Effector memory CD4-positive, alpha-beta T cell (primary cell): Measurements from ENCODE around the gene TNFRSF9.

Experiments
- DNase-seq, 3 donors: peaks; one replicate each; pipeline ENCODE4 v3.0.0-alpha.2; 2020
- H3K27ac ChIP-seq: 2 replicates; pipeline ENCODE4 v1.7.0; 2013; ENCODE audit warnings: mild to moderate bottlenecking, low read length, moderate library complexity; ENCODE audit not compliant: insufficient read depth, poor library complexity, severe bottlenecking
- H3K27me3 ChIP-seq: replicated peaks from 2 replicates; pipeline ENCODE4 v1.7.0; 2013; ENCODE audit warnings: mild to moderate bottlenecking, low read length; ENCODE audit not compliant: insufficient read depth, control insufficient read depth, poor library complexity, severe bottlenecking
- H3K36me3 ChIP-seq: 2 replicates; pipeline ENCODE4 v1.7.0; 2013; ENCODE audit warnings: mild to moderate bottlenecking, low read length, moderate library complexity; ENCODE audit not compliant: control insufficient read depth, insufficient read depth
- H3K4me1 ChIP-seq: 2 replicates; pipeline ENCODE4 v1.7.0; 2013; ENCODE audit warnings: low read length, mild to moderate bottlenecking; ENCODE audit not compliant: control insufficient read depth, insufficient read depth, poor library complexity, severe bottlenecking
- H3K4me3 ChIP-seq: 2 replicates; pipeline ENCODE4 v1.7.0; 2013; ENCODE audit warnings: low read length, low read depth, mild to moderate bottlenecking; ENCODE audit not compliant: insufficient read depth, poor library complexity, severe bottlenecking
- H3K9me3 ChIP-seq: 2 replicates; pipeline ENCODE4 v1.7.0; 2013; ENCODE audit warnings: mild to moderate bottlenecking, low read length, moderate library complexity; ENCODE audit not compliant: control insufficient read depth

Gene TNFRSF9

DNA sequence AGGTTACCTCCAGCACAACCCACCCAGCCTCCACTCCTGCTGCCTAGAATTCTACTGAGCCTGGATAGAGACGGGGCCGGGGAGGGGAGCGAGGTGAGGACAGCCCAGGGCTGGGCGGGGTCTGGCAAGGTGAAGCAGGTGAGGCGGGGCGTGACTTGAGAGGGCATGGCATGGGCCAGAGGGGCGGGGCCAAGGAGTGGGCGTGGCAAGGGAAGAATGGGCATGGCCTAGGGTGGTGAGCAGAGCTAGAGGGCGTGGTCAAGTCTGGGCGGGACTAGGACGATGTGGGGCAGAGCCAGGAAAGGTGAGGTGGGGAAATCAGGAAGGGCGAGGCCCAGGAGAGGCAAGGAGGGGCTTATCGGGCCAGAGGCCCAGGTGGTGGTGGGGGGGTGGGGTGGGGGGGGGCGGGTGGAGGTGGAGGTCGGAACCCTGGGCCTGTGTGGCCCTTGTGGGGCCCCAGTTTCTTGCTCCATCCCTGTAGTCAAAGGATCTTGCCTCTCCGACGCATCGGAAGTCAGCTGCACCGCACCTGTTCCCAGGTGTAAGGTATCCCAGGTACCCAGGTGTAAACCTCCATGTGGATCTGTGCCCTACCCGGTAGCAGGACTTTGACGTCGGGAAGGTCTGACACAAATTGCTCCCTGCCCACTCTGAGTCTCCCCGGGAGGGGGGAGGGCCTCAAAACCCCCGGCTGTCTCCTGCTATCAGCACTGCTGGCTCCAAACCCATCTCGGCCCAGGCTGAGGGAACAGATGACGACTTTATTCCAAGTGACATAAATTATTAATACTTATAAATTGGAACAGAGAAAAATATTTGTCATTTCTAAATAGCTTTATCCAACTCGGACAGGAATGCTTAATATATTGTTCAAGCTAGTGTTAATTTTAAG lies 54.9 kb downstream of the TNFRSF9 start:
- H3K27ac ChIP-seq = no peak overlapping the region
- no peaks in the 10 kb centered on the region for H3K27me3 ChIP-seq
- H3K4me1 ChIP-seq = no peaks in the 10 kb centered on the region
- no peak for DNase-seq
- no peaks in the 10 kb centered on the region for H3K9me3 ChIP-seq
- no peak overlapping the region for H3K4me3 ChIP-seq
- H3K36me3 ChIP-seq = no peaks in the 10 kb centered on the region

DNA sequence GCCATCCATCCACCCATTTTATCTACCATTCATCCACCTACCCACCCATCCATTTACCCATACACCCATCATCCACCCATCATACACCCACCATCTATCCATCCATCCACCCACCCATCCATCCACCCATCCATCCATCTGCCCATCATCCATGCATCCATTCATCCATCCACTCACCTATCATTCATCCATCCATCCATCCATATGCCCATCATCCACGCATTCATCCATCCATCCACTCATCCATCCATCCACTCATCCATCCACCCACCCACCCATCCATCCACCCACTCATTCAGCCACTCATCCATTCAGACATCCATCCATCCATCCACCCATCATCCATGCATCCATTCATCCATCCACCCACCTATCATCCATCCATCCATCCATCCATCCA lies 55.9 kb downstream of the TNFRSF9 start:
- Histone ChIP-seq H3K27me3 (no peaks in the 10 kb centered on the region), H3K27ac (no peak overlapping the region), H3K4me3 (no peak overlapping the region), H3K4me1 (no peaks in the 10 kb centered on the region), H3K9me3 (no peaks in the 10 kb centered on the region), H3K36me3 (no peaks in the 10 kb centered on the region)
- no peak for DNase-seq

DNA sequence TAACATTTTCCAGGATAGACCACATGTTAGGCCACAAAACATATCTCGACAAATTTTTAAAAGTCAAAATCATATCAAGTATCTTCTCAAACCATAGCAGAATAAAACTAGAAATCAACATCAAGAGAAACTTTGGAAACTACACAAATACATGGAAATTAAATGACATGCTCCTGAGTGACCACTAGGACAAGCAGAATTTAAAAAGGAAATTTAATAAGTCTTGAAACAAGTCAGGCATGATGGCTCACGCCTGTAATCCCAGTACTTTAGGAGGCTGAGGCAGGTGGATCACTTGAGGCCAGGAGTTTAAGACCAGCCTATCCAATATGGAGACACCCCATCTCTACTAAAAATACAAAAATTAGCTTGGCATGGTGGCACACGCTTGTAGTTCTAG lies 61.4 kb downstream of the TNFRSF9 start:
- no peaks in the 10 kb centered on the region for H3K4me1 ChIP-seq
- H3K9me3 ChIP-seq = no peaks in the 10 kb centered on the region
- no peak overlapping the region for H3K4me3 ChIP-seq
- no peak overlapping the region for H3K27ac ChIP-seq
- no peaks in the 10 kb centered on the region for H3K36me3 ChIP-seq
- no peak for DNase-seq
- no peaks in the 10 kb centered on the region for H3K27me3 ChIP-seq

DNA sequence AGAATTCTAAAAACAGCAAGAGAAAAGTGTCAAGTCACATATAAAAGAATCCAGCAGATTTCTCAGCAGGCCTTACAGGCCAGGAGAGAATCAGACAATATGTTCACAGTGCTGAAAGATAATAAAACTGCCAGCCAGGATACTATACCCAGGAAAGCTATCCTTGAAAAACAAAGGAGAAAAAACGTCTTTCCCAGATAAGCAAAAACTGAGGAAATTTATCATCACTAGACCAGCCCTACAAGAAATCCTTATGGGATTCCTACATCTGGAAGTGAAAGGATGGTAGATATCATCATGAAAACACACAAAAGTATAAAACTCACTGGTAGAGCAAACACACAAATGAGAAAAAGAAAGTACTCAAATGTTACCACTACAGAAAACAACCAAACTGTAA lies 62.6 kb downstream of the TNFRSF9 start:
- Histone ChIP-seq H3K36me3 (no peaks in the 10 kb centered on the region), H3K4me3 (no peak overlapping the region), H3K9me3 (no peaks in the 10 kb centered on the region), H3K27me3 (no peaks in the 10 kb centered on the region), H3K27ac (no peak overlapping the region), H3K4me1 (no peaks in the 10 kb centered on the region)
- no peak for DNase-seq

DNA sequence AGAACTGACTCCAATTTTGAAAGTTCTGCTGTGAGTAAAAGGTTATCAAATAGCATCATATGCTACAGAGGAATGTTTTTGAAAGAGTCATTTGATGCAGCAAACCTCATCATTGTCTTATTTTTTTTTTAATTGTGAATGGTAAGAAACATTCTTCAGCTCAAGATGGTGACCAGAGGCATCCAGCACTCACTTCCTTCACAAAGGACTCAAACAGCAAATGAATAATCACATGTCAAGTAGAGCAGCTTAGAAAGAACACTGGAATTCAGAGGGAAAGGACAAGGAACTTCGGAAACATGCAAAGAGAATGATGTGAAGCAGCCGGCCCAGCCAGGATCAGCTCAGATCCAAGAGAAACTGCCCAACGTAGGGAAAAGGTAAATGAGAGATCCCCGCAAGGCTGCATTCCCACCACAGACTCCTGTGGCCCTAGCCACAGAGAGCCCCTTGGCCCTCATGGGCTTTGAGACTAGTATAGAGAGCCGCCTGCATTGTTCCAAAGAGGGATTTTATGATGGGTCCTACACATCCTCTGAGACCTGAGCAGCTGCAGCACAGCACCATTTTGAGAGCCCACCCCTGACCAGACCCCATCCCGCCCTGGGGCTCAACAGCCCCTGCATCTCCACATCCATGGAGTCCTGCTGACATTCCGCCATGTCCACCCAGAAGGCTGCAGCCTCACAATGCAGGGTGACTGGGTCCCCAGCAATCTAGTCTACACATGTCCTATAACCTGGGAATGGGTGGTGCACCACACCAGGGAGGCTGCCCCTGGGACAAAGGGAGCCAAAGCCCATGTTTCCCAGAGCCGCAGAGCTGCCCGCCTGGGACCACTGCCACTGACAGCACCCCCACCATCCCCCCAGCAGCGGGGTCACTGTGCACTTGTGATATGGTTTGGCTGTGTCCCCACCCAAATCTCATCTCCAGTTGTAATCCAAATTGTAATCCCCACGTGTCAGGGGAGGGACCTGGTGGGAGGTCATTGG lies 66.5 kb downstream of the TNFRSF9 start:
- H3K27me3 ChIP-seq = no peaks in the 10 kb centered on the region
- H3K4me1 ChIP-seq = no peaks in the 10 kb centered on the region
- no peak for DNase-seq
- H3K9me3 ChIP-seq = no peaks in the 10 kb centered on the region
- no peaks in the 10 kb centered on the region for H3K36me3 ChIP-seq
- H3K4me3 ChIP-seq = no peak overlapping the region
- no peak overlapping the region for H3K27ac ChIP-seq

DNA sequence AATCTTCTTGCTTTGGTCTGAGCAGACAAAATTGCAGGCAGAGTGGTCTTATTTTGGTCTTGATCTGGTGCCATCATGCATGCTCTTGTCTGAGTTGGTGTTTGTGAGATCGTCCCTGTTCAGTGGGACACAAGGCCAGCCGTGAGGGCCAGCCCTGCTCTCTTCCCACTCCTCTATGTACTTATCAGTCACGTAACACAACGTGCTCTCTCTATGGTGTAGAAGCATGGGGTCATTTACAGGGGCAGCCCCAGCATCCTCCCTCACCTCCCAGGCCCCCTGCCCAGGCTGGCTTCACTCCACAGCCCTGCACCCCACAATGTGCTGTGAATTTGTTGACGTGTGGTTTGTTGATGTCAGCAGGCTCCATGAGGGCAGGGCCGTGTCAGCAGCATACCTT lies 69.5 kb downstream of the TNFRSF9 start:
- H3K36me3 ChIP-seq = no peaks in the 10 kb centered on the region
- no peak overlapping the region for H3K27ac ChIP-seq
- no peaks in the 10 kb centered on the region for H3K27me3 ChIP-seq
- H3K9me3 ChIP-seq = no peaks in the 10 kb centered on the region
- no peak overlapping the region for H3K4me3 ChIP-seq
- H3K4me1 ChIP-seq = no peaks in the 10 kb centered on the region
- DNase-seq = no peak

DNA sequence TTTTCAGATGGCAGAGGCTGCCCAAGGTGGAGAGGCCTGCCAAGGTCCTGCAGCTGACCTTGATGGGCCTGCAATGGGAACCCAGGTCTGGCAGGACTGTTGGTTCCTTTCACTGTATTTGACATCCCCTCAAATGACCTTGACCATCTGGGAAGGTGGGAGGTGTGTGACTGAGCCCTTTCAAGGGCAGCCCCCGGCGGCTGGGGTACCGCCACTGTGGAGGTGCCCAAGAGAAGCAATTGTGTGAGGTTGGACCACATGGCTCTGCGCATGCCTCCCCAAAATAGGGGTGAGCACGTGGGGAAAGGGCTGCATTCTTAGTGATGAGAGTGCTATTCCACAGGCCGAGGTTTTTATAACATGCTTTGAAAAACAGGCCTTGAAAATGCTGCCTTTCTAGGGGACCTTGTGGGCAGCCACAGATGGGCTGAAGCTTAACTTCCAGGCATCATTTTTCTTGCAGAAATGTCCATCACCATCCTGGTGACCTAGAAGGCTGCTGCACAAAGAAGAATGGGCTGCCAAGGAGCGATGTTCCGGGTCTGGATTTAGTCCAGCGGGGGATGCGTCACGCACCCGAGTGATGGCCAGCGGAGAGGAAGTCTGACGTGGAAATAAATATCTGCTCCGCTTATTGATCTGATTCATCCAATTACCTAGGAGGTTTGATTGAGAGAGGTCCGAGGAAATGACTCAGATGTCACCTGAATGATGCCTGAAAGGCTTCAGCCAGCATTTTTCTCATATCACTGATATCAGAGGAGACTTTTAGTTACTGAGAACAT lies 71.3 kb downstream of the TNFRSF9 start:
- no peaks in the 10 kb centered on the region for H3K9me3 ChIP-seq
- no peaks in the 10 kb centered on the region for H3K36me3 ChIP-seq
- H3K27me3 ChIP-seq = no peaks in the 10 kb centered on the region
- no peak overlapping the region for H3K27ac ChIP-seq
- no peak overlapping the region for H3K4me3 ChIP-seq
- no peak for DNase-seq
- H3K4me1 ChIP-seq = no peaks in the 10 kb centered on the region

DNA sequence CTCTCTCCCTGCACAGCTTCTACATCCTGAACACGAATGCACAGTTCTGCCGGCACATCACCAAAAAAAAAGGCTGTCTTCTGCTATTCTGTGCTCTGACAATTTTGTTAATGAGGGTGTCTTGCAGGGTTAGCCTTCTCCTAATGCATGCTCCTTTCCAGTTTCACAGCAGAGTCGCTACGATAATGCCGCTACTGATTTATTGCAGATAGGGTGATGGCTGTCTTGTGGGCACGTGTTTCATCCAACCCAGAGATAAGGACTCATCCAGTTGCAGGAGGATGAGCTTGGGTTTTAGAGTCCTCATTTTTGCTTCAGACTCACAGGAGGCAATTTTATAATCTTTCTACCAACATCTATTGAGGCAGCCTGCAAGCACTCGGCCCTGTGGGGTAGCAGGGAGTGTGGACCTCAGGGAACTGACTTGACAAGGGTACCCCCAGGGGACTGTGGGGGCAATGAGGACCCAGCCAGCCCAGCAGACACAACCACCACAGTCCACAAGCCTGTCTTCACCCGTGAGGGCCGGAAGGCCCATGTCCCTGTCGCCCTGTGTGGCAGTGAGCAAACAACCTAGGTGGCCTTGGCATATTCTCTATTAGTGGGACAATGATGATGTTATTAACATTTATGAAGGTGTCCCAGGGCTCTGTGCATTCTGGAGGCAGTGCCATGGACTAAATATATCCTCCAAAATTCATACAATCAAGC lies 72.4 kb downstream of the TNFRSF9 start:
- Histone ChIP-seq H3K27ac (no peak overlapping the region), H3K4me3 (no peak overlapping the region), H3K4me1 (no peaks in the 10 kb centered on the region), H3K9me3 (no peaks in the 10 kb centered on the region), H3K36me3 (no peaks in the 10 kb centered on the region), H3K27me3 (no peaks in the 10 kb centered on the region)
- DNase-seq = no peak

DNA sequence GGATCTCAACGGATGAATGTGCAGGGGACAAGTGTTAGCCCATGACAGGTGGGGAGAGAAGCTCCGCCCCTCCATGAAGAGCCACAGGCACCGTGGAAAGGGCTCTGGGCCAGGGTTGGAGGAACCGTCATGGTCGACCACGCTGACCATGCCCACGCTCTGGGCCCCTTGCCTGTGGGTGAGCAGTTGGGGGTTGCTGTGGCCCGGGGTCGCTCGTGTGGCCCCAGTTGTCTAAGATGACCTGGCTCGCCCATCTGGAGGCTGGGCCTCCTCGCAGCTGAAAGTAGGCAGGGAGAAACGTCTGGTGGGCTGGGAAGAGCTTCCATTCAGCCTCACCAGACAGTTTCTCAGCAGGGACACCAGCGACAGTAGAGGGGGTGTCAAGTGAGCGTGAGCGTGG lies 74.7 kb downstream of the TNFRSF9 start:
- Histone ChIP-seq H3K9me3 (no peaks in the 10 kb centered on the region), H3K27ac (no peak overlapping the region), H3K4me1 (no peaks in the 10 kb centered on the region), H3K36me3 (no peaks in the 10 kb centered on the region), H3K27me3 (no peaks in the 10 kb centered on the region), H3K4me3 (no peak overlapping the region)
- DNase-seq = no peak
